ENCODE measurements around the gene RAPGEF5. TPM values are rescaled to one million over a fixed set of nuclear protein-coding genes. Genes with fewer than 3 reads are reported as not detected.

The RAPGEF5 gene
- total RNA-seq, 1 experiment from 2014 or later, result 16.4 TPM

GRCh38 chr7:22323714-22324113, 33.2 kb downstream of the RAPGEF5 start:
- ChIA-PET CTCF (no interaction called here), POLR2A (ENCODE audit: unreplicated experiment) (no interaction called here)
- H3K4me3 ChIP-seq, result no peak overlapping the region
- H4K20me1 ChIP-seq (ENCODE audit: insufficient read depth), result no peaks in the 10 kb centered on the region
- no peaks in the 10 kb centered on the region for H3F3A ChIP-seq (ENCODE audit: insufficient read depth, low read depth)
- DNase-seq, result no peak
- no peak for TF ChIP-seq EZH2 (IDR thresholded peaks at IDR 0.05; ENCODE audit: low read depth)
- TF ChIP-seq, protein P1, sequence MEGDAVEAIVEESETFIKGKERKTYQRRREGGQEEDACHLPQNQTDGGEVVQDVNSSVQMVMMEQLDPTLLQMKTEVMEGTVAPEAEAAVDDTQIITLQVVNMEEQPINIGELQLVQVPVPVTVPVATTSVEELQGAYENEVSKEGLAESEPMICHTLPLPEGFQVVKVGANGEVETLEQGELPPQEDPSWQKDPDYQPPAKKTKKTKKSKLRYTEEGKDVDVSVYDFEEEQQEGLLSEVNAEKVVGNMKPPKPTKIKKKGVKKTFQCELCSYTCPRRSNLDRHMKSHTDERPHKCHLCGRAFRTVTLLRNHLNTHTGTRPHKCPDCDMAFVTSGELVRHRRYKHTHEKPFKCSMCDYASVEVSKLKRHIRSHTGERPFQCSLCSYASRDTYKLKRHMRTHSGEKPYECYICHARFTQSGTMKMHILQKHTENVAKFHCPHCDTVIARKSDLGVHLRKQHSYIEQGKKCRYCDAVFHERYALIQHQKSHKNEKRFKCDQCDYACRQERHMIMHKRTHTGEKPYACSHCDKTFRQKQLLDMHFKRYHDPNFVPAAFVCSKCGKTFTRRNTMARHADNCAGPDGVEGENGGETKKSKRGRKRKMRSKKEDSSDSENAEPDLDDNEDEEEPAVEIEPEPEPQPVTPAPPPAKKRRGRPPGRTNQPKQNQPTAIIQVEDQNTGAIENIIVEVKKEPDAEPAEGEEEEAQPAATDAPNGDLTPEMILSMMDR (conservative IDR thresholded peaks at IDR 0.05), result no peak
- H3K4me2 ChIP-seq, result no peak overlapping the region
- no peak overlapping the region for H3K27ac ChIP-seq
- intact Hi-C loops (cut with micrococcal nuclease; ENCODE audit: unreplicated experiment), result no loop called here
- no peaks in the 10 kb centered on the region for H3K36me3 ChIP-seq (ENCODE audit: low read depth)
- BruUV-seq (replicated peaks), result no TSS peak
- 0 out of 2 replicates have a peak, but pooled peaks cover 3% of the 10 kb centered on the region for H3K9me2 ChIP-seq (ENCODE audit: insufficient read depth)
- no peak overlapping the region for H2AFZ ChIP-seq
- H3K4me1 ChIP-seq (replicated peaks; ENCODE audit: insufficient read depth), result no peaks in the 10 kb centered on the region
- H3K9me3 ChIP-seq (ENCODE audit: insufficient read depth, low read depth), result no peaks in the 10 kb centered on the region
- H3K27me3 ChIP-seq (ENCODE audit: insufficient read depth, low read depth), result no peaks in the 10 kb centered on the region
- H3K79me2 ChIP-seq (ENCODE audit: low read depth), result no peaks in the 10 kb centered on the region

DNA sequence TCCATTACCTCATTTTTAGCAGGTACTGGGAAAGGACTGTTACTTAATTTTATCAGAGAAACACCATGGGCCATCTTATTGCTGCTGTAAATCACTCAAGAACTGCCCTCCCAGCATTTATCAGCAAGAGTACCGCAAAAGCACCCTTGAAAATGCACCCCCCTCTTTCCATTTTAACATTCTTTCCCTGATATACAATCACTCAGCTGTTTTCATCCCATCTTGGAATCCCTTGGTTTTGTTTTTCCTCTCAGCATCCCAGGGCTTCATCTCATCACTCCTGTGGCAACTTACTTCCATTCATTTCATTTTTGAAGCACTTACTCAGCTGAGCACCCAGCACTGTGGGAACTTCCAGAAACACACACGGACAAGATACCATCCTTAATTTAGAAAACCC, 36.5 kb downstream of the RAPGEF5 start:
- Histone ChIP-seq H4K20me1 (ENCODE audit: insufficient read depth) (no peaks in the 10 kb centered on the region), H3K36me3 (ENCODE audit: low read depth) (no peaks in the 10 kb centered on the region), H3K4me1 (replicated peaks; ENCODE audit: insufficient read depth) (no peaks in the 10 kb centered on the region), H3K4me3 (no peak overlapping the region), H3K79me2 (ENCODE audit: low read depth) (no peaks in the 10 kb centered on the region), H3F3A (ENCODE audit: insufficient read depth, low read depth) (no peaks in the 10 kb centered on the region), H3K27me3 (ENCODE audit: insufficient read depth, low read depth) (no peaks in the 10 kb centered on the region), H2AFZ (no peak overlapping the region), H3K27ac (no peak overlapping the region), H3K9me2 (ENCODE audit: insufficient read depth) (0 out of 2 replicates have a peak, but pooled peaks cover 3% of the 10 kb centered on the region), H3K4me2 (no peak overlapping the region), H3K9me3 (ENCODE audit: insufficient read depth, low read depth) (no peaks in the 10 kb centered on the region)
- DNase-seq, result no peak
- intact Hi-C loops (cut with micrococcal nuclease; ENCODE audit: unreplicated experiment), result no loop called here
- CTCF ChIA-PET, result no interaction called here
- TF ChIP-seq, protein P1 (conservative IDR thresholded peaks at IDR 0.05), result no peak
- TF ChIP-seq EZH2 (IDR thresholded peaks at IDR 0.05; ENCODE audit: low read depth), result no peak
- no TSS peak for BruUV-seq (replicated peaks)
- POLR2A ChIA-PET (ENCODE audit: unreplicated experiment), result no interaction called here

DNA sequence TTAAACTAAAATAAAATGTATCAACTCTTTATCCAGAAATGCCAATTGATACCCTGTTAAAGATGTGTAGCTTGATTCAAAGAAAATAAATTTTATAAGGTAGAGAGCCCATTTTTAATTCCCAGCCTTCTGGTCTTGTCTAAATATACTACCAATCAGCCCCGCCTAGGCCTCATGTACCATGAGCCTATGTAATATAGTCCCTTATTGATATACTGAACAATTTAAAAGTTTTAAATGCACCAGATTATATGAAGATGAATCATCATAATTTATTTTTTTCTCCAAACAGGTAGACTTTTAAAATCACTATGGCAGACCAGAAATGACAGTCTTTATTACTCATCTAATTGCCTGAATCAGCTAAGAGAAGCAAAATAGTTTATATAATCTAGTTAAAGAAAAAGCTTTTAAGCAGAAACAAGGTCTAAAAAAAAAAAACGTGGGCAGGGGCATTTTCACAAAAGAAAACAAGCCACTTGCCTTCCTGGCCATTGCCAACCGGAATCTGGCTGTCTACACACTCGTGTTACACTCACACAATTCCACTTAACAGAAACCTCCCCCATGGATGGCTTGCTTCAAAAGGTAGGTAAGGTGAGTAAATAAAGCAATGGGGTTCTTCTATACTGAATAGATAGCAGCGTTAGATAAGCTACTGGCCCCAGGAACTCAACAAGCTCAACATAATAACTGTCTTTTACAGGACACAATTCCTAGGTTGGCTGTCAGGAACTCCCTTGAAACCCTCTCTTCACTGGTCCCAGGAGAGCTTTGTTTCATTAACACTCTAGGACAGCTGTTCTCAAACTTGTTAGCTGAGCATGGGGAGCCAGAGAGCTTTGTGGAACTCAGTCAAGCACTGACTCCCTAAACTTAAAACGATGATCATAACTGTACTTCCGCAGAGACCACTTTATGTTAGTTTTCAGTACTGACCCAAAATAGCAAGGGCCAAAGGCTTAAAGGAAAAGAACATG, 37.2 kb downstream of the RAPGEF5 start:
- H3F3A ChIP-seq (ENCODE audit: insufficient read depth, low read depth), result no peaks in the 10 kb centered on the region
- H3K4me1 ChIP-seq (replicated peaks; ENCODE audit: insufficient read depth), result no peaks in the 10 kb centered on the region
- H3K4me2 ChIP-seq, result no peak overlapping the region
- H3K36me3 ChIP-seq (ENCODE audit: low read depth), result no peaks in the 10 kb centered on the region
- no peak overlapping the region for H3K4me3 ChIP-seq
- DNase-seq, result no peak
- no peak overlapping the region for H2AFZ ChIP-seq
- no peaks in the 10 kb centered on the region for H3K27me3 ChIP-seq (ENCODE audit: insufficient read depth, low read depth)
- TF ChIP-seq, protein P1 (conservative IDR thresholded peaks at IDR 0.05), result no peak
- no peak for TF ChIP-seq EZH2 (IDR thresholded peaks at IDR 0.05; ENCODE audit: low read depth)
- H3K9me2 ChIP-seq (ENCODE audit: insufficient read depth), result 0 out of 2 replicates have a peak, but pooled peaks cover 3% of the 10 kb centered on the region
- no peaks in the 10 kb centered on the region for H4K20me1 ChIP-seq (ENCODE audit: insufficient read depth)
- H3K79me2 ChIP-seq (ENCODE audit: low read depth), result no peaks in the 10 kb centered on the region
- intact Hi-C loops (cut with micrococcal nuclease; ENCODE audit: unreplicated experiment), result no loop called here
- CTCF ChIA-PET, result no interaction called here
- no peak overlapping the region for H3K27ac ChIP-seq
- POLR2A ChIA-PET (ENCODE audit: unreplicated experiment), result no interaction called here
- no peaks in the 10 kb centered on the region for H3K9me3 ChIP-seq (ENCODE audit: insufficient read depth, low read depth)
- no TSS peak for BruUV-seq (replicated peaks)
